Coronary artery (tissue), 2 donors: ENCODE results near the gene SFI1.
A peak's percentile ranks its signal among the peaks of the same experiment; 100 is the strongest.
"Not testable (repeated sequence)": the region's sequence is repeated elsewhere in the genome, so short reads cannot be mapped to it uniquely, and the experiment has no call there.

ENCODE experiments used
- DNase-seq: peaks from one replicate; pipeline ENCODE4 v3.0.0-alpha.2; 2017; ENCODE audit warnings: low spot score
- H3K27ac ChIP-seq, 2 donors: fragments of 200-600 bp; sonication (generic); one replicate each; pipeline ENCODE4 v1.5.1; 2016 to 2019
- H3K4me3 ChIP-seq: fragments of 200-600 bp; sonication (generic); 2 replicates; pipeline ENCODE4 v1.5.1; 2016; ENCODE audit warnings: mild to moderate bottlenecking, moderate library complexity
- TF ChIP-seq, protein P1 (sequence below): fragments of 200-600 bp; sonication (generic); IDR thresholded peaks from one replicate; pipeline ENCODE4 v1.5.1; 2019; ENCODE audit warnings: antibody characterized with exemption

The SFI1 gene

DNA sequence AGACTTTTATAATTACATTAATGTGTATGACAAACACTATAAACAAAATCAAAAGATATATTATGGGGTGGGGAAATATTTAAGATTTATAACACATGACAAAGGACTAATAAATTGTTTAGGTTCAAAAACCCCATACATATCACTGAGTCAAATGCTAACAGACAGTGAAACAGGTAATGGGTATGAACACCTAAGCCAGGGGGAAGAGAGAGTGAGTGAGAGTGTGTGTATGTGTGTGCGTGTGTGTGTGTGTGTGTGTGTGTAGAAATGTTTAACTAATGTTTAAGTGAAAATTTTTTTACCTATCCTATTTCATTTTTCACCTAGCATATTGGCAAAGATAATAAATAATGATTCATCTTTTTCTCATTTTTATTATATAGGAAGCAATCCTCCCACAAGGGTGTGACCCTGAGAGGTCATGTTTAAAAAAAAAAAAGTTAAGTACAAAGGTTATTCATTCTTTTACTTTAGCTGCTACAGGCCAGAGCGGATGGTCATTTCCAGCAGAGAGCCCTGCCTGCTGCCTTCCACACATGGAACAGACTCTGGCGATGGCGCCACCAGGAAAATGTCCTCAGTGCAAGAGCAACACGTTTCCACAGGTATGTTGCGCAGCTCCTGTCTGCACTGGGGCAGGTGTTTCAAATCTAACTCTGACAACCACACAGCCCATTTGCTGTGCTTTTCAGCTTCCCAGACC, 92.8 kb downstream of the SFI1 start:
- Histone ChIP-seq H3K4me3 (no peak overlapping the region), H3K27ac (no peak overlapping the region)
- DNase-seq: peak; percentile 64
- TF ChIP-seq, protein P1, sequence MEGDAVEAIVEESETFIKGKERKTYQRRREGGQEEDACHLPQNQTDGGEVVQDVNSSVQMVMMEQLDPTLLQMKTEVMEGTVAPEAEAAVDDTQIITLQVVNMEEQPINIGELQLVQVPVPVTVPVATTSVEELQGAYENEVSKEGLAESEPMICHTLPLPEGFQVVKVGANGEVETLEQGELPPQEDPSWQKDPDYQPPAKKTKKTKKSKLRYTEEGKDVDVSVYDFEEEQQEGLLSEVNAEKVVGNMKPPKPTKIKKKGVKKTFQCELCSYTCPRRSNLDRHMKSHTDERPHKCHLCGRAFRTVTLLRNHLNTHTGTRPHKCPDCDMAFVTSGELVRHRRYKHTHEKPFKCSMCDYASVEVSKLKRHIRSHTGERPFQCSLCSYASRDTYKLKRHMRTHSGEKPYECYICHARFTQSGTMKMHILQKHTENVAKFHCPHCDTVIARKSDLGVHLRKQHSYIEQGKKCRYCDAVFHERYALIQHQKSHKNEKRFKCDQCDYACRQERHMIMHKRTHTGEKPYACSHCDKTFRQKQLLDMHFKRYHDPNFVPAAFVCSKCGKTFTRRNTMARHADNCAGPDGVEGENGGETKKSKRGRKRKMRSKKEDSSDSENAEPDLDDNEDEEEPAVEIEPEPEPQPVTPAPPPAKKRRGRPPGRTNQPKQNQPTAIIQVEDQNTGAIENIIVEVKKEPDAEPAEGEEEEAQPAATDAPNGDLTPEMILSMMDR: no peak

DNA sequence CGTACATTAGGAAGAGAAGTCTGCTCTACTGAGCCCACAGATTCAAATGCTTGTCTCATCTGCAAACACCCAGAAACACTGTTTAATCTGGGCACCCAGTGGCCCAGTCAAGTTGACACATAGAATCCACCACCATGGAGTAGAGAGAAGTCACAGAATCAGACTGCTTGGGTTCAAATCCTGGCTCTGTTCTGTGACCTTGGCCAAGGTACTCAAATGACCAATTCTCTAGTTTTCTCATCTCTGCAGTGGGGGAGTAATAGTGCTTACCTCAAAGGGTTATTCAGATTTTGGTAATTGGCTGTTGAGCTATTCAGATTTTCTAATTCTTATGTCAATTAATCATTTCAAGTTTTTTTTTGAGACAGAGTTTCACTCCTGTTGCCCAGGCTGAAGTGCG, 93.8 kb downstream of the SFI1 start:
- H3K4me3 ChIP-seq, H3K27ac ChIP-seq, DNase-seq: not testable (repeated sequence)

DNA sequence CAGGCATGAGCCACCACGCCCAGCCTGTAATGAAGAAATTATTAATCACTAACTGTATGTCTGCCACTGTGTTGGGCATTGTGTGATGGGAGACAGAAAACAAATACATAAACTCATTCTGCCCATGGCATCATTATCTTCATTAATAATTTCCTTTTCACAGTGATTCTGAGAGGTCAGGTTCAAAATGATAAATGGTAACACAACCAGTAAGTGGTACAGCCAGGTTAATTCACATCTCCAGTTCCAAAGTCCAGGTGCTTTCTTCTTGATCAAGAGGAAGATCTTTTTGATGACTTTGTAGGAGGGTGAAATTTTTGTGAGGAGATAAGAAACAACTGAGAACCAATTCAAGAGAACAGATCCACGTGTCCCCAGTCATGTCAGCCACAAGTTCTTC, 98.9 kb downstream of the SFI1 start:
- Histone ChIP-seq H3K4me3 (no peak overlapping the region), H3K27ac (no peak overlapping the region)
- no peak for DNase-seq
- TF ChIP-seq, protein P1: no peak

DNA sequence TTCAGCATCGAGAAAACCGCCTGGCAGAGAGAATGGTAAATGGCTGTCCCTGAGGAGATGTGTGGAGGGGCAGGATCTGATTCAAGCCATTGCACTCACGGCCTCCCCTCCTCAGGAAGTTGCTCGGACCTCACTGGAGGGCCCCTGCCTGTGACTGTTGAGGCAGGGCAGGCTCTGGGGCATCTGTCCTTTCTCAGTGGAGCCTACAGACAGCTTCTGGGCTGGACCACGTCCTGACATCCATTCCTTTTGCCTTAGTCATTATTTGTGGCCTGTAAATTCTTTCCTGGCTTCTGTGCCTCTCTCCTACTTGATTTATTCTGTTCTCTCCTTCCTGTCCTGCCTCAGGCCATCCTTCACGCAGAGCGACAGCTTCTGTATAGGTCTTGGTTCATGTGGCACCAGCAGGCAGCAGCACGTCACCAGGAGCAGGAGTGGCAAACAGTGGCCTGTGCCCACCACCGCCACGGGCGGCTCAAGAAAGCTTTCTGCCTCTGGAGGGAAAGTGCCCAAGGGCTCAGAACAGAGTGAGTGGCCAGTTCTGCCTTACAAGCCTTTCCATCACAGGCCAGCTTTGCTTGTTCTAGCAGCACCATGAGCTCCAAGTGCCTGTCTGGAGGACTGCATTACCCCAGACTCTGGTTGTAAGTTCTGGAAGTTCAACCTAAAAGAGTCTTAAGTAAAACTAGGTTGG, 106.1 kb downstream of the SFI1 start:
- Histone ChIP-seq H3K27ac (peak overlapping the region; percentile 60 to 84), H3K4me3 (no peak overlapping the region)
- DNase-seq: no peak
- TF ChIP-seq, protein P1: no peak

DNA sequence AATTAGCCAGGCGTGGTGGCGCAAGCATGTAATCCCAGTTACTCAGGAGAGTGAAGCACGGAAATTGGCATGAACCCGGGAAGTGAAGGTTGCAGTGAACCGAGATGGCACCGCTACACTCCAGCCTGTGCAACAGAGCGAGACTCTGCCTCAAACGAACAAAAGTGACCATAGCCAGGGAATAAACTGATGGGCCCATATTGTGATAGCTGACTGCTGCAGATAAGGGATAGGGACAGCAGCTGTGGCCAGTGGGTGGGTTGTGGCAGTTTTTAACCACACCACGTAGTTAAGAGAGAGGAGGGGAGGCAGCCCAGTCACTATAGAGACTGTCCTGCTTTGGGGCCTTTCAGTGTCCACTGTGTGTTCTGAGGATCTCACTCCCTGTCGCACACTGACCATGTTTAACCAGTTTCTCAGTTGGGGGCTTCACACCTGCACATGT, 106.8 kb downstream of the SFI1 start:
- TF ChIP-seq, protein P1: no peak
- DNase-seq: no peak
- H3K4me3 ChIP-seq: no peak overlapping the region
- H3K27ac ChIP-seq: peak overlapping the region; percentile 60 to 84

DNA sequence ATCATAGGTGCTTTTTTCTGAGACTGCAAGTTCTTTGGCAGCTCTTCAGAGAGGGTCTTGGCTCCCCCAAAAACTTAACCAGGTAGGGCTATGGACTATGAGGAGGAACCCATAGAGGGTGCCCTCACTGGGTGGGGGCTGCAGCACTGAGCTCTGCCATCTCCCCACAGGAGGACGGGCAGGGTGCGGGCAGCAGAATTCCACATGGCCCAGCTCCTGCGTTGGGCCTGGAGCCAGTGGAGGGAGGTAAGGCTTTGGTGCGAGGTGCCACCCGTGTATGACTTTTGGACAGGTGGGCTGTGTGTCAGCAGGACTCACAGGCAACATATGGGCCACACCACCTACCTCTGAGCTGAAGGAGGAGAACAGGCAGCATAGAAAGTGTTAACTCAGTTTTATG, 107.2 kb downstream of the SFI1 start:
- DNase-seq: no peak
- TF ChIP-seq, protein P1: no peak
- peak overlapping the region in 1 of 2 donors; percentile 84 for H3K27ac ChIP-seq
- no peak overlapping the region for H3K4me3 ChIP-seq

DNA sequence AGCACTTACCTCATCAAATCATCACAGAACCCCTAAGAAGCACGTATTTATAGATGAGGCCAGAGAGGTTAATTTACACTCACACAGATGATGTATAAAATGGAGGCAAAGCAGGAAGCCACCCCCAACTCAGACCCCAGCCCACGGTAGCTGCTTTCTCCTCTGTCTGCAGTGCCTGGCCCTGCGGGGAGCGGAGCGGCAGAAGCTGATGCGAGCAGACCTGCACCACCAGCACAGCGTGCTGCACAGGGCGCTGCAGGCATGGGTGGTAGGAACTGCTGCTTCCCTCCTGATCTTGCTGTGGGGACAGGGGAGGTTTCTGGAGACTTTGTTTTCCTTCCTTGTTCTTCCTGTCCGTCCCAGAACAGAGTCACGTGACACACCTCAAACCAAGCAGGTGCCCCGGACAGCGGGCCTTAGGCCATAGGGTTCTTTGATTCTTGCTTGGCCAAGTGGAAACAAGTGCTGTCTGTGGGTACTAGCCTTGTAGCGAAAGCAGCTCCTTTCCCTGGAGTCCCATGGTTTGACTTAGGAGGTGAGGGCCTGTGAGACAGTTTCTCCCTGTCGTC, 107.9 kb downstream of the SFI1 start:
- H3K27ac ChIP-seq: peak overlapping the region in 1 of 2 donors; percentile 84
- TF ChIP-seq, protein P1: no peak
- no peak for DNase-seq
- H3K4me3 ChIP-seq: no peak overlapping the region
